ENCODE data around the gene TNIK. TPM values are rescaled to one million over a fixed set of nuclear protein-coding genes. Genes with fewer than 3 reads are reported as not detected.

Gene TNIK
- total and polyA plus RNA-seq, 12 donors = 9.3 to 51.9 (median 35.1) TPM

- peak overlapping the region in 2 of 10 donors; percentile 11 to 30 for H3K4me3 ChIP-seq
- WGBS, 2 donors = 31 to 36% methylated on average over 3 of the region's 3 CpGs
- H3K27me3 ChIP-seq = no peaks in the 10 kb centered on the region
- no peaks in the 10 kb centered on the region for H3K36me3 ChIP-seq
- H3K27ac ChIP-seq = peak overlapping the region; percentile 5 to 77 (median 46)
- peaks cover 4 to 71% (median 40%) of the 10 kb centered on the region in 9 donors for H3K4me1 ChIP-seq
- H3K9me3 ChIP-seq = no peaks in the 10 kb centered on the region
- no peak for TF ChIP-seq CTCF (IDR thresholded peaks at IDR 0.05)
- ATAC-seq (peak in 6 of 8 donors; percentile 20 to 69 (median 42)), DNase-seq (no peak)
- intact Hi-C loops (cut with DNase I) = loop anchor here in 6 of 10 donors (5.0 to 10.0 kb wide), 6 partner anchors 131 to 241 kb away; partner anchors contain the start of gene TNIK (in 2 of the 6)
Observed at GRCh38 chr3:171323938-171324536, 136.2 kb downstream of the TNIK start.

- 43 to 48% methylated on average over 3 of the region's 3 CpGs for WGBS, 2 donors
Observed at GRCh38 chr3:171321559-171322360, 138.4 kb downstream of the TNIK start.

GRCh38 chr3:171320750-171321558 is 139.3 kb downstream of the TNIK start:
- ATAC-seq (peak; percentile 85 to 97 (median 94)), DNase-seq (peak in 1 of 2 donors; percentile 58)
- no peaks in the 10 kb centered on the region for H3K9me3 ChIP-seq
- intact Hi-C loops (cut with DNase I) = loop anchor here in 6 of 10 donors (5.0 to 10.0 kb wide), 6 partner anchors 134 to 244 kb away; partner anchors contain the start of gene TNIK (in 2 of the 6)
- no peaks in the 10 kb centered on the region for H3K36me3 ChIP-seq
- H3K4me1 ChIP-seq = peaks cover 0 to 60% (median 37%) of the 10 kb centered on the region in 9 donors
- H3K27me3 ChIP-seq = no peaks in the 10 kb centered on the region
- WGBS, 2 donors = 35 to 41% methylated on average over 7 of the region's 7 CpGs
- peak overlapping the region in 6 of 10 donors; percentile 38 to 69 (median 58) for H3K27ac ChIP-seq
- H3K4me3 ChIP-seq = peak overlapping the region in 2 of 10 donors; percentile 3
- TF ChIP-seq CTCF (IDR thresholded peaks at IDR 0.05) = no peak

More at GRCh38 chr3:171321559-171322360, 138.4 kb downstream of the TNIK start:
- no peak for DNase-seq
- H3K27ac ChIP-seq = peak overlapping the region in 6 of 10 donors; percentile 31 to 69 (median 58)
- TF ChIP-seq CTCF (IDR thresholded peaks at IDR 0.05) = no peak
- H3K4me1 ChIP-seq = peaks cover 0 to 61% (median 37%) of the 10 kb centered on the region in 9 donors
- H3K9me3 ChIP-seq = no peaks in the 10 kb centered on the region
- H3K36me3 ChIP-seq = no peaks in the 10 kb centered on the region
- ATAC-seq = no peak
- no peaks in the 10 kb centered on the region for H3K27me3 ChIP-seq
- intact Hi-C loops (cut with DNase I) = loop anchor here in 6 of 10 donors (5.0 to 10.0 kb wide), 6 partner anchors 133 to 243 kb away; partner anchors contain the start of gene TNIK (in 2 of the 6)
- H3K4me3 ChIP-seq = no peak overlapping the region
